Lower leg skin (tissue), 4 donors: ENCODE results near the gene HAAO. TPM values are rescaled to one million over a fixed set of nuclear protein-coding genes. Genes with fewer than 3 reads are reported as not detected.

Experiments
- DNase-seq, 2 donors: peaks; one replicate each; pipeline ENCODE4 v3.0.0-alpha.2; 2019; ENCODE audit warnings: low spot score in 2 of 2
- H3K4me3 ChIP-seq: fragments of 200-600 bp; sonication (generic); 2 replicates; pipeline ENCODE4 v1.5.1; 2017; ENCODE audit warnings: mild to moderate bottlenecking, low read depth; ENCODE audit not compliant: poor library complexity, severe bottlenecking
- POLR2A ChIP-seq, 2 donors: fragments of 450-650 bp; IDR thresholded peaks; one replicate each; pipeline ENCODE4 v1.6.1; 2016 to 2017; ENCODE audit warnings: antibody characterized with exemption in 2 of 2, mild to moderate bottlenecking in 1 of 2, moderate library complexity in 1 of 2
- WGBS, 2 donors: methylation state at CpG; one replicate each; pipeline ENCODE4 v1.1.5; 2018; 5-methylcytosine and 5-hydroxymethylcytosine counted together
- intact Hi-C: fragments of 100-400 bp; cut with DNase I; formaldehyde crosslinking; loops from one replicate; pipeline ENCODE4 v1.15.0; 2023; ENCODE audit warnings: low total_unique reads
- total RNA-seq, 4 donors: library from RNA; depleted of rRNA; stranded (reverse); fragments of >200 nt; gene quantifications; one replicate each; pipeline ENCODE4 v1.1.0, GENCODE V29; 2016
- TF ChIP-seq, protein P1 (sequence below), 3 donors: fragments of 450-650 bp; IDR thresholded peaks; one replicate each; pipeline ENCODE4 v1.5.1; 2016; ENCODE audit warnings: antibody characterized with exemption in 3 of 3, mild to moderate bottlenecking in 3 of 3, moderate library complexity in 2 of 3

Gene HAAO
- total RNA-seq, 4 donors from 2014 or later, result 1.7 to 4.3 (median 3.3) TPM

DNA sequence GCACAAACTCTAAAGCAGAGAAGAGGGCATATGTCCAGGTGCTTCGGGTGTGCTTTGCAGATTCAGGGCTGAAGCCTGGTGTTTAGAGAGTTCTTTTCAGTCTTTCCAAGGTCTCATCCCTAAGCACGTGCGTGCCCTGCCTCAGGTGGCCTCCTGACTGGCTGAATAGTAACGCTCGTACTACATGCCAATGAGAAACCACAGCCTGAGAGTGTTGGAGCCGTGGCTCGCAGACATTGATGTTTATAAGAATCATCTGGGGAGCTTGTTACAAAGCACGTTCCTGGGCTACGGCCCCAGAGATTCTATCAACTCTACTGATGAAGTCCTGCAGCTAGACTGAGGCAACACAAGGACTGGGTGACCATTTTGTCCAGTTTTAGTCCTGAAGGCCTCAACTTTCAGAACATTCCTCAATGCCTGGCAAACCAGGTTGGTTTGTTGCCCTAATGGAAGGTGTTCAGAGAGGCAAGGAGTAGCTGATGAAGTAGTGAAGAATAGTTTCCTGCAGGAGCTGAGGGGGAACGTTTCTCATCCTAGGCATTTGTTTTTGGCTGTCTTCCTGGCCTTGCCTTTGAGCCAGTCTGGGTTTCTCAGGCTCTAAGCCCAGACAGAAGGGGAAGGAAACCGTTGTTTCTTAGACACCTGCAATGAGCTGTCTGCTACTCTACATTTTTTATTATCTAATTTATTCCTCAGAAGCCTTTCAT, 31.5 kb upstream of the HAAO start:
- peak; percentile 3 to 11 for DNase-seq
- TF ChIP-seq, protein P1, sequence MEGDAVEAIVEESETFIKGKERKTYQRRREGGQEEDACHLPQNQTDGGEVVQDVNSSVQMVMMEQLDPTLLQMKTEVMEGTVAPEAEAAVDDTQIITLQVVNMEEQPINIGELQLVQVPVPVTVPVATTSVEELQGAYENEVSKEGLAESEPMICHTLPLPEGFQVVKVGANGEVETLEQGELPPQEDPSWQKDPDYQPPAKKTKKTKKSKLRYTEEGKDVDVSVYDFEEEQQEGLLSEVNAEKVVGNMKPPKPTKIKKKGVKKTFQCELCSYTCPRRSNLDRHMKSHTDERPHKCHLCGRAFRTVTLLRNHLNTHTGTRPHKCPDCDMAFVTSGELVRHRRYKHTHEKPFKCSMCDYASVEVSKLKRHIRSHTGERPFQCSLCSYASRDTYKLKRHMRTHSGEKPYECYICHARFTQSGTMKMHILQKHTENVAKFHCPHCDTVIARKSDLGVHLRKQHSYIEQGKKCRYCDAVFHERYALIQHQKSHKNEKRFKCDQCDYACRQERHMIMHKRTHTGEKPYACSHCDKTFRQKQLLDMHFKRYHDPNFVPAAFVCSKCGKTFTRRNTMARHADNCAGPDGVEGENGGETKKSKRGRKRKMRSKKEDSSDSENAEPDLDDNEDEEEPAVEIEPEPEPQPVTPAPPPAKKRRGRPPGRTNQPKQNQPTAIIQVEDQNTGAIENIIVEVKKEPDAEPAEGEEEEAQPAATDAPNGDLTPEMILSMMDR (IDR thresholded peaks at IDR 0.05), result no peak
- TF ChIP-seq POLR2A (IDR thresholded peaks at IDR 0.05), result no peak
- WGBS, 2 donors, result 70 to 71% methylated on average over 11 of the region's 11 CpGs
- intact Hi-C loops, result no loop called here
- H3K4me3 ChIP-seq, result no peak overlapping the region

DNA sequence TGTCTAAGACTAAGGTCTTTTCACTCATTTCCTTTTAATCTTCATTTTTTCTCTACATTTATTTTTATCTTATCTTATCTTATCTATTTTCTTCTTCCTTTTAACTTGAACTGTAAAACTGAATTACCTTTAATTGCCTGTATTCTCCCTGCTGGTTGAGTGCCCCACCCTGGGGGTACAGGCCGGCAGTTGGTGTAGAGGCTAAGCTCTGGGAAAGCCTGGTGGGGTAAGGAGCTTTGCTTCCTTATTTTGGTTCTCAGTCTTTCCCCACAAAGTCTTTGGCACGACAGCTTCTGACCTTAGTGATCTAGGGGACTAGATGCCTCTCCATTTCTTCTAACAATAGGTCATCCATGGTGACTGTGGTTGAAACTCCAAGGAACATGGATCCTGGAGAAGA, 26.8 kb upstream of the HAAO start:
- peak in 1 of 2 donors; percentile 10 for DNase-seq
- intact Hi-C loops, result no loop called here
- H3K4me3 ChIP-seq, result no peak overlapping the region
- TF ChIP-seq, protein P1 (IDR thresholded peaks at IDR 0.05), result no peak
- 83 to 89% methylated on average over 2 of the region's 2 CpGs for WGBS, 2 donors

DNA sequence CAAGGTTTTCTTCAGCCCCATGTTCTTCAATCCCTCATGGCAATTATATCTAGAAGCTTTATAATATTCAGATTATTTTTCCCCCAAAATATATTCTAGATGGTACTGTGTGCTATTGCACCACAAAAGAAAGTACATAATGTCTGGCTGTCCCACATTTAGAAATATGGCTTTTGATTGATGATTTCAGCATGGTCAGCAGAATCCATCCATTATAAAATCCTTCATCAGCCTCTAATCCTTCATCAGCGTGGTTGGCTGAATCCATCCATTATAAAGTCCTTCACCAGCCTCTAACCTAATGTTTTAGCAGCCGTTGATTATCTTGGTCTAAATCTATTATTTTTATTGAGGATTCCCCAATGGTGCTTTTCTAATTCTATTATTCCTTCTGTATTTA, 23.3 kb upstream of the HAAO start:
- DNase-seq, result no peak
- H3K4me3 ChIP-seq, result no peak overlapping the region
- 62 to 82% methylated on average over 2 of the region's 2 CpGs for WGBS, 2 donors
- intact Hi-C loops, result no loop called here
- TF ChIP-seq, protein P1 (IDR thresholded peaks at IDR 0.05), result no peak
- no peak for TF ChIP-seq POLR2A (IDR thresholded peaks at IDR 0.05)

DNA sequence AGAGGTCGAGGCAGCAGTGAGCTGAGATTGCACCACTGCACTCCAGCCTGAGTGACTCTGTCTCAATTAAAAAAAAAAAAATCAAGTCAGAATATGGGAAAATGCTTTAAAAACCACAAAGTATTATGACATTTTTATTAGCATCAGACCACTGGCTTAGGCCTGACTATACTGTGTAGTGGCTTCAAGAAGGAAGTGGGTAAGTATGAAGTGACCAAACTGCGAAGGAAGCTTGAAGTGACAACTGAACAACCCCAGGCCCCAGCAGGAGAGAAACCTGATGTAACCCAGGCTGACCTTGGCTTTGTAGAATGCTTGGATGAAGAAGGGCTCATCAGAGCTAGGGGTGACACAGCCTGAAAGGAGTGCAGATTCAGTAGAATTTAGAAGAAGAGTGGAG, 21.4 kb upstream of the HAAO start:
- no peak overlapping the region for H3K4me3 ChIP-seq
- intact Hi-C loops, result no loop called here
- peak in 1 of 2 donors; percentile 11 for DNase-seq
- 85 to 87% methylated on average over 2 of the region's 2 CpGs for WGBS, 2 donors
- TF ChIP-seq, protein P1 (IDR thresholded peaks at IDR 0.05), result no peak
- no peak for TF ChIP-seq POLR2A (IDR thresholded peaks at IDR 0.05)

DNA sequence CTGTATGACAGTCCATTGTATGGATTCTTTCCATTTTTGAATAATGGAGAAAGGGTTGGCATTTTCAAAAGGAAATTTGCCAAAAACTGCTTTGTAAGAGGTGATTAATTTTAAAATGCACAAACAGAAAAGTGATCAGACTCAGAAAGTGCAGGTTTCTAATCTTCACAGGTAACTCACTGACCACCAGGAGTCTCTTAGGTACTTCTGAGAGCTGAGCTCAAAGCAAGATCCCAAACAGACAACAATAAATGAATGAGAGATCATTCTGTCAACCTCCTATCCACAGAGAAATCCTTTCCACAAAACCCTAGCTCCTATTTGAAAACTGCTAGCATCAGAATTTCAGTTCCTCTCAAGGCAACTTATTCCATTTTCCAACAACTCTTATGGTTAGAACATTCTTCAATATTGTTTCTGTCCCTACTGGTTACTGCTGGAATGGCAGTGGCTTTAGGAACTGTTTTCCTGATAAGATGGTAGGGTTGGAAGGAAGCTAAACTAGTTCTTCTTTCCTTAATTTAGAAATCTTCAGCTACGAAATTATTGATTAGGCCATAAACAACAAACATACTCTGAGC, 20.6 kb upstream of the HAAO start:
- TF ChIP-seq, protein P1 (IDR thresholded peaks at IDR 0.05), result no peak
- TF ChIP-seq POLR2A (IDR thresholded peaks at IDR 0.05), result no peak
- 0 to 28% methylated on average over 1 of the region's 1 CpG for WGBS, 2 donors
- intact Hi-C loops, result no loop called here

More for the DNA sequence above, 20.6 kb upstream of the HAAO start:
- no peak overlapping the region for H3K4me3 ChIP-seq
- DNase-seq, result peak in 1 of 2 donors; percentile 43
